Activated naive CD4-positive, alpha-beta T cell treated with anti-CD3 and anti-CD28 coated beads for 36 hours (primary cell): Measurements from ENCODE around the gene COMMD1. TPM values are rescaled to one million over a fixed set of nuclear protein-coding genes. Genes with fewer than 3 reads are reported as not detected.
A peak's percentile ranks its signal among the peaks of the same experiment; 100 is the strongest.
"Not testable (repeated sequence)": the region's sequence is repeated elsewhere in the genome, so short reads cannot be mapped to it uniquely, and the experiment has no call there.

Experiments used
- CTCF ChIA-PET: fragments of 350-600 bp; sonication (Branson Sonifier 250); formaldehyde crosslinking; loops from one replicate; lab custom pipeline; 2021; ENCODE audit warnings: antibody characterized with exemption; lab: Charles Lee
- DNase-seq: peaks from one replicate; pipeline ENCODE4 v3.0.0-alpha.2; 2020
- H3K27ac Mint-ChIP-seq: one replicate; pipeline ENCODE4 v1.8.0; 2021; ENCODE audit warnings: mild to moderate bottlenecking, mixed read lengths
- H3K27me3 Mint-ChIP-seq: one replicate; pipeline ENCODE4 v1.8.0; 2021; ENCODE audit warnings: low read depth, mixed read lengths
- H3K36me3 Mint-ChIP-seq: one replicate; pipeline ENCODE4 v1.8.0; 2021; ENCODE audit warnings: low read depth, mixed read lengths
- H3K4me1 Mint-ChIP-seq: one replicate; pipeline ENCODE4 v1.8.0; 2021; ENCODE audit warnings: low read depth, mixed read lengths
- H3K4me3 Mint-ChIP-seq: one replicate; pipeline ENCODE4 v1.8.0; 2021; ENCODE audit warnings: mild to moderate bottlenecking, moderate library complexity, mixed read lengths
- H3K9me3 Mint-ChIP-seq: one replicate; pipeline ENCODE4 v1.8.0; 2021; ENCODE audit warnings: mixed read lengths
- intact Hi-C: fragments of 100-400 bp; cut with micrococcal nuclease; formaldehyde crosslinking; loops from one replicate; pipeline ENCODE4 v1.15.1; 2023
- total RNA-seq, 2 experiments: library from RNA; stranded (reverse); gene quantifications; one replicate each; pipeline ENCODE4 v1.2.3, GENCODE V29; 2021

Gene COMMD1
- total RNA-seq = 10 to 100 TPM; 26.9 to 29.5 TPM

DNA sequence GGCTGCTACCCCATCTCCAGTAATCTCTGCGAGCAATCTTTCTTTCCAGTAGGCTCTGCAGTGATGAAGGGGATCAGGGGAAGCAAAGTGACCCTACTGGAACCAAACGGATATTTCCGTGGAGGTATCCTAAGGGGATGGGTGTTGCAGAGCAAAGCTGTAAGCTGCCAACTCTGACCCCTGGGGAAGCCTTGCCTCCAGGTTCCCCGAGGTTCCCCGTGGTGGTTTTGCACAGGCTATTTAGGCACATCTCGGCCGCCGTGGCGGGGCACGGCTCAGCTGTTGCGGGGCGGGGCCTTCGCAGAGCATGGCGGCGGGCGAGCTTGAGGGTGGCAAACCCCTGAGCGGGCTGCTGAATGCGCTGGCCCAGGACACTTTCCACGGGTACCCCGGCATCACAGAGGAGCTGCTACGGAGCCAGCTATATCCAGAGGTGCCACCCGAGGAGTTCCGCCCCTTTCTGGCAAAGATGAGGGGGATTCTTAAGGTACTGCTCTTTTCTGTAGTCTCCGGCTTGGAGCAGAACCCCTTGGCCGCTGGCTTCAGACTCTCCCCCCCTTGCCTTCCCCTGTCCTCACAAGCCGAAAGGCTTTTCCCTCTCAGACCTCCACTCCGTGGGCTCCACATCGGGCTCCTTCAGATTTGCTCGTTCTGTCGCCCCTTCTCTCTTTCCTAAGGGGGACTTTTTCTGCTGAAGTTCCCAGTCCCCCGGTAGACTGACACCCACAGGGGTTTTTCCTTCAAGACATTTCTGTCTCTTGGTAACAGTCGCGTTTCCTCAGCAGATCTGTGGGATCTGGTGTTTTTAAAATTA, at the start of gene COMMD1:
Gene COMMD1, plus strand, starts transcription at position 303 of the 814 bp plus-strand sequence. Its CDS starts 5 bp downstream, at position 308.
- intact Hi-C loops = loop anchor here (1.0 to 5.0 kb wide), 7 partner anchors 17 to 802 kb away; partner anchors contain the start of genes CCT4, EHBP1, FAM161A and XPO1
- Mint-ChIP-seq H3K4me1 (peaks cover 25% of the 10 kb centered on the region), H3K27ac (peak within 1 kb of the TSS; percentile 63), H3K36me3 (no peaks in the 10 kb centered on the region), H3K4me3 (peak within 1 kb of the TSS; percentile 96), H3K27me3 (no peaks in the 10 kb centered on the region), H3K9me3 (no peaks in the 10 kb centered on the region)
- DNase-seq = peak; percentile 92
- CTCF ChIA-PET = interaction anchor here (0.7 kb wide), 1 partner anchor 552 kb away, joined by 3 read pairs; no protein-coding TSS in a partner anchor

DNA sequence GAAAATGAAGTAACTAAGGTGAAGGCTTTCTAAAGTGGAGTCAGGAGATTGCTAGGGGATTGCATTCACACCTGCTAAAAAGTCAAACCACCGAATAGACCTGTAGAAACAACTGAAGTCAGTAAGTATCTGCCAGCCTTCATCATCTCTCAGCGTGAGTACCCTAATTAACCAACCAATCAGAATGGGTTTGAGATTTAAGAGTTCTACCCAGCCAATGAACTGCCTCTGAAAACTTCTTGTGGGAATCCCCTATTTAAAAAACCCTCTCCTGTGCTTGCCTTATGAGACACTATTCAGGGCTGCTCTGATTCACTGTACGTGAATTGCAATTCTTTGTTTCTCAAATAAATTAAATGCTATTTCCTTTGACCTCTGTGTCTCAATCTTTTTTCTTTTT, 48.2 kb upstream of the COMMD1 start:
- Mint-ChIP-seq H3K36me3 (peaks cover 27% of the 10 kb centered on the region), H3K27ac (no peak overlapping the region), H3K4me3 (no peak overlapping the region), H3K9me3 (no peaks in the 10 kb centered on the region), H3K4me1 (peaks cover 19% of the 10 kb centered on the region), H3K27me3 (no peaks in the 10 kb centered on the region)
- no peak for DNase-seq
- intact Hi-C loops = loop anchor here (10.0 kb wide), 1 partner anchor 848 kb away; the partner anchor contains the start of gene EHBP1
- CTCF ChIA-PET = interaction anchor here (0.6 kb wide), 1 partner anchor 13 kb away, joined by 3 read pairs; no protein-coding TSS in a partner anchor

DNA sequence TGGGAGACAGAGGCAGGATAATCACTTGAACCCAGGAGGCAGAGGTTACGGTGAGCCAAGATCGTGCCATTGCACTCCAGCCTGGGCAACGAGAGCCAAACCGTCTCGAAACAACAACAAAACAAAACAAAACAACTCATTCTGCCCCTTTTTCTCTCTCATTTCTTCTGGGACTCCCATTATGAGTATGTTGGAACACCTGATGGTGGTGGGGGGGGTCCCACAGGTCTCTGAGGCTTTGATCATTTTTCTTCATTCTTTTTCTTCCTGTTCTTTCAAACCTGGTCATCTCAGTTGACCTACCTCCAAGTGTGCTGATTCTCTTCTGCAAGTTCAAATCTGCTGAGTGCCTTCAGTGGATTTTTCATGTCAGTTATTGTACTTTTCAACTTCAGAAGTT, 43.4 kb upstream of the COMMD1 start:
- intact Hi-C loops = no loop called here
- Mint-ChIP-seq H3K4me1 (peaks cover 4% of the 10 kb centered on the region), H3K36me3 (peaks cover 61% of the 10 kb centered on the region), H3K4me3 (no peak overlapping the region), H3K9me3 (no peaks in the 10 kb centered on the region), H3K27me3 (no peaks in the 10 kb centered on the region), H3K27ac (no peak overlapping the region)
- DNase-seq = no peak
- CTCF ChIA-PET = no interaction called here

DNA sequence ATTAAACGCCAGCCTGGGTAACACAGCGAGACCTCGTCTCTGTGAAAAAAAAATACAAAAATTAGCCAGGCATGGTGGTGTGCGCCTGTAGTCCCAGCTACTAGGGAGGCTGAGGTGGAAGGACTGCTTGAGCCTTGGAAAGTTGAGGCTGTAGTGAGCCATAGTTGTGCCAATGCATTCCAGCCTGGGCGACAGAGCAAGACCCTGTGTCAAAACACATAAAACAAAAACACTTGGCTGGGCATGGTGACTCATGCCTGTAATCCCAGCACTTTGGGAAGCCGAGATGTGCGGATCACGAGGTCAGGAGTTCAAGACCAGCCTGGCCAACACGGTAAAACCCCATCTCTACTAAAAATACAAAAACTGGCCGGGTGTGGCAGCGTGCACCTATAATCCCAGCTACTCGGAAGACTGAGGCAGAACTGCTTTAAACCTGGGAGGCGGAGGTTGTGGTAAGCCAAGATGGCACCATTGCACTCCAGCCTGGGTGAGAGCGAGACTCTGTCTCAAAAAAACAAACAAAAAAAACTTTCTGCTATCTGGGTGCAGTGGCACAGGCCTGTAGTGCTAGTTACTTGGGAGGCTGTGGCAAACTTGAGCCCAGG, 38.9 kb upstream of the COMMD1 start:
- H3K4me1 Mint-ChIP-seq, DNase-seq, H3K9me3 Mint-ChIP-seq, H3K27me3 Mint-ChIP-seq, H3K27ac Mint-ChIP-seq, H3K4me3 Mint-ChIP-seq, intact Hi-C loops: not testable (repeated sequence)
- H3K36me3 Mint-ChIP-seq = peaks cover 61% of the 10 kb centered on the region
- CTCF ChIA-PET = interaction anchor here (0.6 to 1.0 kb wide), 4 partner anchors 15 to 691 kb away, joined by 3 to 4 read pairs (median 4); no protein-coding TSS in a partner anchor

DNA sequence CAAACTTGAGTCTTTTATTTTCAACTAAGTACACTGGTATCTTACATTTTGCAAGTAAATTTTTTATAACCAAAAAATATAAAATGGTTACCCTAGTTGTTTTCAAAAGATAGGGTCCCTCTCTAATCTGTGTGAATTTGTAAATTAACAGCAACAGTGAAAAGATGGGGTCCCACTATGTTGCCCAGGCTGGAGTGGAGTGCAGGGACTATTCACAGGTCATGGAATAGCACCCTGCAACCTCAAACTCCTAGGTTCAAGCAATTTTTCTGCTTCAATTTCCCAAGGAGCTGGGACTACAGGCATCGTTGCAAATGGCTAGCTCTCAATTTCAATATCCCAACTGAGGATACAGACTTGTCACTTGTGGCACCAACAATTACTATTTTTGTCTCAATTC, 29.1 kb upstream of the COMMD1 start:
- H3K27ac Mint-ChIP-seq = no peak overlapping the region
- no peak for DNase-seq
- intact Hi-C loops = no loop called here
- CTCF ChIA-PET = no interaction called here
- H3K36me3 Mint-ChIP-seq = peaks cover 48% of the 10 kb centered on the region
- no peaks in the 10 kb centered on the region for H3K4me1 Mint-ChIP-seq
- H3K9me3 Mint-ChIP-seq = no peaks in the 10 kb centered on the region
- no peak overlapping the region for H3K4me3 Mint-ChIP-seq
- H3K27me3 Mint-ChIP-seq = no peaks in the 10 kb centered on the region

DNA sequence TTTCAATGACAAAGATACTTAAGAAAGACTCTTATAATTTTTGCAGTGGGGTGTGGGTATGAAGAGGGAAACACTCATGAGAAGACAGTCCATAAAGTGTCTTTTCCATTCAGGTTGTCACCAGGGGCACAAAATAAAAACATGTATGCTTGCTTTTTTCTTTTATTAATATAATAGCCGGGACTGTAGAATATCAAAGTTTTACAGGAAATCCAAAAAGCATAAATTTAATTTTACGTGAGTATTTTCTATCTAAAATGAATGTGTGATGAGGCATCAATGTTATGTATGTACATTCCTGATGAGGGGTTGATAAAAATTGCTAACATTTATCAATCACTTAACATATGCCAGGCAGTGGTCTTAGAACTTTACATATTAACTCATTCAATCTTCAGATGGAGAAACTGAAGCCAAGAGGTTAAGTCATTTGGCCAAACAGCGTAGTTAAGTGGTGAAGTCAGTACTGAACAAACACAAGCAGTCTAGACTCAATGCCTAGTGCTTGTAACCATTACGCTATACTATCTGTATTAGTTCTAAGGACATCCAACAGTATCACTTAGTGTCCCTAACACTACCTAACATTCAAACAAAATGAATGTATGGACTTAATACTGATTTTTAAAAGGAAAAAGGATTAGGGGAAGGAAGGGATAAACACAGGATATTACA, 27.8 kb upstream of the COMMD1 start:
- intact Hi-C loops = no loop called here
- Mint-ChIP-seq H3K27me3 (no peaks in the 10 kb centered on the region), H3K4me1 (no peaks in the 10 kb centered on the region), H3K27ac (no peak overlapping the region), H3K9me3 (no peaks in the 10 kb centered on the region), H3K4me3 (no peak overlapping the region), H3K36me3 (peaks cover 44% of the 10 kb centered on the region)
- DNase-seq = no peak
- CTCF ChIA-PET = no interaction called here

DNA sequence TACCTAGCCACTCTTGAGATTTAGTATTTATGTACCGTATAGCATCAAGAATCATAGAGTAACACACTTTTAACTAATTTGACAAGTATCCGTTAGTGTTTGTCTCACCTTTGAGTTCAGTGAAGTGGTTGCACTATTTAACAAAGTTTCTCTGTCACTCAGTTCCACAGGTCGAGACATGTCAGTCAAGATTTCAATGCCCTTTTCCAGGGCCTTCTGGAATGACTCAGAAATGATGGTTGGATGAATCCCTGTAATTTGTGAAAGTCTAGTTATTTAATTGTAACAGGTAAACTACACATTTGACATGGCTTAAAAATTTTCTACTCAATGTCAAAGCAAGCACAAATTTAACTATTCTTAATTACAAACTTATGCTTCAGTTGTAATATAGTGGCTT, 26.7 kb upstream of the COMMD1 start:
- intact Hi-C loops = no loop called here
- no peaks in the 10 kb centered on the region for H3K9me3 Mint-ChIP-seq
- DNase-seq = no peak
- no peaks in the 10 kb centered on the region for H3K4me1 Mint-ChIP-seq
- CTCF ChIA-PET = no interaction called here
- peaks cover 50% of the 10 kb centered on the region for H3K36me3 Mint-ChIP-seq
- H3K27ac Mint-ChIP-seq = peak overlapping the region; percentile 31
- H3K4me3 Mint-ChIP-seq = no peak overlapping the region
- no peaks in the 10 kb centered on the region for H3K27me3 Mint-ChIP-seq

DNA sequence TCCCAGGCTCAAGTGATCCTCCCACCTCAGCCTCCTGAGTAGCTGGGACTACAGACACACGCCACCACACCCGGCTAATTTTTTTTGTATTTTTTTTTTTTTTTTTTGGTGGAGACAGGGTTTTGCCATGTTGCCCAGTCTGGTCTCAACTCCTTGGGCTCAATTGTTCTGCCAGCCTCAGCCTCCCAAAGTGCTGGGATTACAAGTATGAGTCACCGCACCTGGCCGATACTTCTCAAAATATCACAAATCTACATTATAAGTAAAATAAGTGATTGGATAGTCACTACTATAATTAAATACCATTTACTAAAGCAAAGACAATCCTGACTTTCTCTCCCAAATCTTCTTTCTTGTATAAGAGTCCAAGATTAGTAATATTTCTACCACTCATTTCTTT, 26.1 kb upstream of the COMMD1 start:
- CTCF ChIA-PET = interaction anchor here (0.7 kb wide), 1 partner anchor 694 kb away, joined by 3 read pairs; no protein-coding TSS in a partner anchor
- DNase-seq, H3K9me3 Mint-ChIP-seq, intact Hi-C loops, H3K4me1 Mint-ChIP-seq, H3K27me3 Mint-ChIP-seq, H3K4me3 Mint-ChIP-seq: not testable (repeated sequence)
- peak overlapping the region; percentile 30 for H3K27ac Mint-ChIP-seq
- peaks cover 47% of the 10 kb centered on the region for H3K36me3 Mint-ChIP-seq

DNA sequence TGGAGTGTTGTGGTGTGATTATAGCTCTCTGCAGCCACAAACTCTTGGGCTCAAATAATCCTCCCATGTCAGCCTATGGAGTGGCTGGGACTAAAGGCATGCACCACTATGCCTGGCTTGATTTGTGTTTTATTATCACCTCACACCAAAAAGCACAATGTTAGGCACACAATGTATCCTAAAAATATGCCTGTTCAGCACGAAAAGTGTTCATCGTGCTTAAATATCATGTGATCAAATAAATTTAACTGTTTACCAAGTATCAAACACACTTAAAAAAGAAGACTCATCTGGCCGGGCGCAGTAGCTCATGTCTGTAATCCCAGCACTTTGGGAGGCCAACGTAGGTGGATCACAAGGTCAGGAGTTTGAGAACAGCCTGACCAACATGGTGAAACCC, 22.6 kb upstream of the COMMD1 start:
- H3K9me3 Mint-ChIP-seq = no peaks in the 10 kb centered on the region
- H3K4me3 Mint-ChIP-seq = no peak overlapping the region
- H3K36me3 Mint-ChIP-seq = peaks cover 54% of the 10 kb centered on the region
- CTCF ChIA-PET = interaction anchor here (0.6 to 0.9 kb wide), 2 partner anchors 17 to 462 kb away, joined by 3 to 4 read pairs; no protein-coding TSS in a partner anchor
- DNase-seq = no peak
- intact Hi-C loops = no loop called here
- H3K27me3 Mint-ChIP-seq = no peaks in the 10 kb centered on the region
- H3K27ac Mint-ChIP-seq = no peak overlapping the region
- peaks cover 26% of the 10 kb centered on the region for H3K4me1 Mint-ChIP-seq

DNA sequence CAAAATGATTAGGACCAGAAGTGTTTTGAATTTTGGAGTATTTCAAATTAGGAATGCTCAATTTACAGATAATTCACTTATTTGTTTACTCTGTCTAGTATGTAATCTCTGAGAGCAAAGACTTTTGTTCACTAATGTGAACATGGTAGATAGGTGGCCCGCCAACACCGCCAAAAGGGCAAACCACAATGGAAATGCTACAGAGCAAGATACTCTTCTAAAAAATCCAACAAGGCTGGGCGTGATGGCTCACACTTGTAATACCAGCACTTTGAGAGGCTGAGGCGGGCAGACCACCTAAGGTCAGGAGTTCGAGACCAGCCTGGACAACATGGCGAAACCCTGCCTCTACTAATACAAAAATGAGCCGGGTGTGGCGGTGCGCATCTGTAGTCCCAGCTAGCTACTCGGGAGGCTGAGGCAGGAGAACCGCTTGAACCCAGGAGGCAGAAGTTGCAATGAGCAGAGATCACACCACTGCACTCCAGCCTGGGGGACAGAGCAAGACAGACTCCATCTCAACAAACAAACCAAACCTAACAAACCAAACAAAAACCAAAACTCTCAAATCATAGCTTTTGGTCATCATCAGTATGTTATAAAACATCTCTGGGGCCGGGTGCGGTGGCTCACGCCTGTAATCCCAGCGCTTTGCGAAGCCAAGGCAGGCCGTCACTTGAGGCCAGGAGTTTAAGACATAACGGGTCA, 19.4 kb upstream of the COMMD1 start:
- no peaks in the 10 kb centered on the region for H3K9me3 Mint-ChIP-seq
- H3K36me3 Mint-ChIP-seq = peaks cover 45% of the 10 kb centered on the region
- intact Hi-C loops = no loop called here
- H3K4me1 Mint-ChIP-seq = peaks cover 34% of the 10 kb centered on the region
- H3K4me3 Mint-ChIP-seq = peak overlapping the region; percentile 99
- no peak for DNase-seq
- H3K27ac Mint-ChIP-seq = peak overlapping the region; percentile 56
- CTCF ChIA-PET = no interaction called here
- H3K27me3 Mint-ChIP-seq = no peaks in the 10 kb centered on the region

DNA sequence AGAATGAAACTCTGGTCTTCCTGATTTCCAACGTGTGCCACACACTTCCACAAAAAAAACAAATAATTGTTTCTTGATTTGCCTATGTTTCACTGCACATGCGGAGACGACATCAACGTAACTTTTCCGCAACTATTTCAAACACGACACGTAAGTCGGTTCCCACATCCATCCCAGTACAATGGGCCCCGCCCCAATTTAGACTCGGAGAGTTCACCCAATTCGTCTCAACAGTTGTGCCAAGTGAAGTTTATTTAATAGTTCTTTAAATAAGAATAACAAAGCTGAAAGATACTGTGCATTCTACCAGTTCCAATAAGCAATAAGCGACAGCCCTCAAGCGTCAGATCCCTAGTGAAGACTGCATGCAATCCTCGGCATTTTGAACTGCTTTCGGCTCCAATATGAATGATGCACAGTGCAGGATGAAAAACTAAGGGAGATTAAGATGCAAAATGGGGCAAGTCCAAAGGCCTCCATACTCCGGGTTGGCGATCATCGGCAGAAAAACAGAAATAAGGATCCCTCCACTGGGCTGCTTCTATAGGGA, 17.7 kb upstream of the COMMD1 start:
- Mint-ChIP-seq H3K36me3 (peaks cover 38% of the 10 kb centered on the region), H3K27me3 (no peaks in the 10 kb centered on the region), H3K27ac (peak overlapping the region; percentile 98), H3K9me3 (no peaks in the 10 kb centered on the region), H3K4me3 (peak overlapping the region; percentile 99), H3K4me1 (peaks cover 34% of the 10 kb centered on the region)
- peak; percentile 34 for DNase-seq
- intact Hi-C loops = loop anchor here (1.0 kb wide), 9 partner anchors 18 to 1131 kb away; partner anchors contain the start of genes B3GNT2, COMMD1, EHBP1 and FAM161A
- CTCF ChIA-PET = no interaction called here
